ENCODE results near the gene USP7.
"Not testable (repeated sequence)": the region's sequence is repeated elsewhere in the genome, so short reads cannot be mapped to it uniquely, and the experiment has no call there.

USP7 gene

GRCh38 chr16:8963821-8964441 is at the start of gene USP7:
Gene USP7 (minus strand): TSS chr16:8963906. CDS start chr16:8963285, 621 bp downstream.
- DNase-seq = peak; percentile 80

GRCh38 chr16:9013508-9013864 is 49.8 kb upstream of the USP7 start:
- no peak for DNase-seq

GRCh38 chr16:9012848-9013507 is 49.3 kb upstream of the USP7 start:
- DNase-seq = no peak

- no peak for DNase-seq
These were observed 48.6 kb upstream of the USP7 start for GRCh38 chr16:9012330-9012729.

GRCh38 chr16:9008601-9009260 is 45.0 kb upstream of the USP7 start:
- no peak for DNase-seq

- DNase-seq = no peak
These were observed 43.6 kb upstream of the USP7 start for GRCh38 chr16:9007177-9007794.

- no peak for DNase-seq
These were observed 40.5 kb upstream of the USP7 start for GRCh38 chr16:9004183-9004582.

GRCh38 chr16:9003763-9004162 is 40.1 kb upstream of the USP7 start:
- no peak for DNase-seq

GRCh38 chr16:9003322-9003721 is 39.6 kb upstream of the USP7 start:
- DNase-seq = no peak

GRCh38 chr16:9002042-9002441 is 38.3 kb upstream of the USP7 start:
- DNase-seq = no peak

- no peak for DNase-seq
These were observed 37.0 kb upstream of the USP7 start for GRCh38 chr16:9000664-9001063.

- no peak for DNase-seq
These were observed 36.1 kb upstream of the USP7 start for GRCh38 chr16:8999800-9000199.

GRCh38 chr16:8998108-8998507 is 34.4 kb upstream of the USP7 start:
- no peak for DNase-seq

GRCh38 chr16:8996891-8997290 is 33.2 kb upstream of the USP7 start:
- no peak for DNase-seq

GRCh38 chr16:8990445-8990844 is 26.7 kb upstream of the USP7 start:
- DNase-seq = no peak

- no peak for DNase-seq
These were observed 25.6 kb upstream of the USP7 start for GRCh38 chr16:8989099-8989878.

GRCh38 chr16:8986818-8987191 is 23.1 kb upstream of the USP7 start:
- DNase-seq = no peak

- DNase-seq = no peak
These were observed 22.4 kb upstream of the USP7 start for GRCh38 chr16:8986111-8986510.

GRCh38 chr16:8982816-8983215 is 19.1 kb upstream of the USP7 start:
- DNase-seq = no peak

- DNase-seq = not testable (repeated sequence)
These were observed 18.2 kb upstream of the USP7 start for GRCh38 chr16:8981901-8982300.

GRCh38 chr16:8976189-8976588 is 12.5 kb upstream of the USP7 start:
- not testable (repeated sequence) for DNase-seq

GRCh38 chr16:8975039-8975438 is 11.3 kb upstream of the USP7 start:
- DNase-seq = no peak

All from NK-92 treated with Interleukin-12 subunit alpha and Interleukin-12 subunit beta, amount 100 ng/mL, for 24 hours (cell line).